Measurements from ENCODE around the gene CAMK2G. TPM values are rescaled to one million over a fixed set of nuclear protein-coding genes. Genes with fewer than 3 reads are reported as not detected.

Gene CAMK2G
- total and polyA plus RNA-seq, 5 donors from 2014 or later = 4.3 to 58.8 (median 4.9) TPM

DNA sequence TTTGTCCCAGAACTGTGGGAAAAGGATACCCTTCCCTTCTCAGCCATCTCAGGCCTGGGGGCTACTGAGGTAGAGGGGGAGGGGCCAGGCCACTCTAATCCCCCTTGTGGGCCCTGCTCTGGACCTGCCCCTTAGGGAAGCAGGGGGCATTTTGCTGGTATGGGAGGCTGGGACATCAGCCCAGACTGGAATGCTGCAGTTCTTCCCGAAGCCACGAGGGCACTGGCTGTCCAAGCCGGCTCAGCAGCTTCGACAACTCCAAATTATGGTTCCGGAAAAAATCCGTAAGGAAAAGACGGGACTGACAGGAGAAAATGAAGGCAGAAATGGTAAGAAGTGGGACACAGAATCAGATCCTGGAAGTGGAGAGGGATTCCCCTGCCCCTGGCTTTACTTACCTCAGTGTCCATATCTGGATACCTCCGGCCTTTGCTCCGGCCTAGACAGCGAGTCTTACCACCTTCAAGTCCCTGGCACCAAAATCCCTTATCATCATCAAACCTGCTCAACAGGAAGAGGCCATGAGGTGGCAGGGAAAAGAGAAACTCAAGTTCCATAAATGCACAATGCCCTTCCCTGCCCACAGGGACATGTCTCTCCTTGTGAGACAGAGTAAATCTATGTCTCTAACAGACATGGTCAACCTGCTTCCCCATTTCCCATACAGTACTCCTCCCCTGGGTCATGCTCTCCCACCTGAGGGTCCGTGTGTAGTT, 71.9 kb downstream of the CAMK2G start:
- no peaks in the 10 kb centered on the region for H3K9me3 ChIP-seq (ENCODE audit: control insufficient read depth in 2 of 2, low read length in 2 of 2)
- no peak for ATAC-seq (ENCODE audit: low read depth in 2 of 2)
- H3K9me3 Mint-ChIP-seq = peaks cover 0 to 2% (median 0%) of the 10 kb centered on the region in 7 donors
- no peak for DNase-seq
- peaks cover under 1% of the 10 kb centered on the region for H3K27me3 Mint-ChIP-seq
- no peak overlapping the region for H3K27ac ChIP-seq (ENCODE audit: insufficient read depth, low read length, poor library complexity, severe bottlenecking)
- H3K4me1 ChIP-seq (ENCODE audit: control insufficient read depth, insufficient read depth, low read length, poor library complexity, severe bottlenecking) = peaks cover 14% of the 10 kb centered on the region
- peaks cover 48% of the 10 kb centered on the region for H3K36me3 Mint-ChIP-seq
- H3K27ac Mint-ChIP-seq = no peak overlapping the region
- no peak overlapping the region for H3K4me3 Mint-ChIP-seq
- peaks cover 72% of the 10 kb centered on the region for H3K36me3 ChIP-seq (ENCODE audit: control insufficient read depth, insufficient read depth, low read length)
- no peaks in the 10 kb centered on the region for H3K27me3 ChIP-seq (ENCODE audit: control insufficient read depth, insufficient read depth, low read length)
- peaks cover 0 to 24% (median 19%) of the 10 kb centered on the region in 4 donors for H3K4me1 Mint-ChIP-seq
- no peak overlapping the region for H3K4me3 ChIP-seq (ENCODE audit: low read depth, low read length)

DNA sequence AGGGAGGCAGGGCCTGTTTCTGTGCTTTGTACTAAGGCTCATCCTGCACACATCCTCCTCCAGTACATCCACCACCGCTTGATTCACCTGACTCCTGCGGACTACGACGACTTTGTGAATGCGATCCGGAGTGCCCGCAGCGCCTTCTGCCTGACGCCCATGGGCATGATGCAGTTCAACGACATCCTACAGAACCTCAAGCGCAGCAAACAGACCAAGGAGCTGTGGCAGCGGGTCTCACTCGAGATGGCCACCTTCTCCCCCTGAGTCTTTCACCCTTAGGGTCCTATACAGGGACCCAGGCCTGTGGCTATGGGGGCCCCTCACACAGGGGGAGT, 73.1 kb downstream of the CAMK2G start:
- Mint-ChIP-seq H3K9me3 (peaks cover 0 to 2% (median 0%) of the 10 kb centered on the region in 7 donors), H3K36me3 (peaks cover 46% of the 10 kb centered on the region), H3K4me1 (peaks cover 0 to 12% (median 8%) of the 10 kb centered on the region in 4 donors), H3K27me3 (no peaks in the 10 kb centered on the region), H3K27ac (peak overlapping the region in 1 of 3 donors; percentile 76), H3K4me3 (no peak overlapping the region)
- no peaks in the 10 kb centered on the region for H3K9me3 ChIP-seq (ENCODE audit: control insufficient read depth in 2 of 2, low read length in 2 of 2)
- H3K4me3 ChIP-seq (ENCODE audit: low read depth, low read length) = no peak overlapping the region
- H3K27me3 ChIP-seq (ENCODE audit: control insufficient read depth, insufficient read depth, low read length) = no peaks in the 10 kb centered on the region
- no peak overlapping the region for H3K27ac ChIP-seq (ENCODE audit: insufficient read depth, low read length, poor library complexity, severe bottlenecking)
- ATAC-seq (ENCODE audit: low read depth in 2 of 2) = no peak
- H3K36me3 ChIP-seq (ENCODE audit: control insufficient read depth, insufficient read depth, low read length) = peaks cover 63% of the 10 kb centered on the region
- H3K4me1 ChIP-seq (ENCODE audit: control insufficient read depth, insufficient read depth, low read length, poor library complexity, severe bottlenecking) = peaks cover 2% of the 10 kb centered on the region
- DNase-seq = no peak

DNA sequence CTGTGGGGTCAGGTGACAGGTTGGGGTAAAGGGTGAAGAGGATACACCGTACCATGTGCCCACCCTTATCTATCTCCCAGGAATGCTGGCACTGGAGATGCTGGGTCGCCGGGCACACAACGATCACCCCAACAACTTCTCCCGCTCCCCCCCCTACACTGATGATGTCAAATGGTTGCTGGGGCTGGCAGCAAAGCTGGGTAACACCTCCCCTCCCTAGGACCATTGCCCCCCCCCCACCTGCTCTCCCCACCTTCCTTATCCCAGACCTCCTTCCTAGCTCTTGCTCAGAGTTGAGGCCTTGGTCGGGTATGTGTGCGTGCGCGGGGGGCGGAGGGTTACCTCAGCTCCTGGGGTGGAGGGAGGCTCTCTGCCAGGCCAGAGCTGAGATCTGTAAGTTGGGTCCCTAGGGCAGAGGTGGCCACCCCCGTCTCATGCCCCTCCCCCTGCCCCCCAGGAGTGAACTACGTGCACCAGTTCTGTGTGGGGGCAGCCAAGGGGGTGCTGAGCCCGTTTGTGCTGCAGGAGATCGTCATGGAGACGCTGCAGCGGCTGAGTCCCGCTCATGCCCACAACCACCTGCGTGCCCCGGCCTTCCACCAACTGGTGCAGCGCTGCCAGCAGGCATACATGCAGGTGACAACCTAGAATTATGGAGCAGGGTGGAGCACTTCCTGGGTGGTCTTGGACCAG, 73.6 kb downstream of the CAMK2G start:
- no peak for ATAC-seq (ENCODE audit: low read depth in 2 of 2)
- Mint-ChIP-seq H3K4me1 (peaks cover 0 to 7% (median 4%) of the 10 kb centered on the region in 4 donors), H3K27me3 (no peaks in the 10 kb centered on the region), H3K36me3 (peaks cover 43% of the 10 kb centered on the region), H3K4me3 (no peak overlapping the region), H3K27ac (no peak overlapping the region), H3K9me3 (peaks cover 0 to 2% (median 0%) of the 10 kb centered on the region in 7 donors)
- Histone ChIP-seq H3K9me3 (ENCODE audit: control insufficient read depth in 2 of 2, low read length in 2 of 2) (no peaks in the 10 kb centered on the region), H3K27me3 (ENCODE audit: control insufficient read depth, insufficient read depth, low read length) (no peaks in the 10 kb centered on the region), H3K36me3 (ENCODE audit: control insufficient read depth, insufficient read depth, low read length) (peaks cover 57% of the 10 kb centered on the region), H3K4me3 (ENCODE audit: low read depth, low read length) (no peak overlapping the region), H3K4me1 (ENCODE audit: control insufficient read depth, insufficient read depth, low read length, poor library complexity, severe bottlenecking) (no peaks in the 10 kb centered on the region), H3K27ac (ENCODE audit: insufficient read depth, low read length, poor library complexity, severe bottlenecking) (no peak overlapping the region)
- DNase-seq = no peak

DNA sequence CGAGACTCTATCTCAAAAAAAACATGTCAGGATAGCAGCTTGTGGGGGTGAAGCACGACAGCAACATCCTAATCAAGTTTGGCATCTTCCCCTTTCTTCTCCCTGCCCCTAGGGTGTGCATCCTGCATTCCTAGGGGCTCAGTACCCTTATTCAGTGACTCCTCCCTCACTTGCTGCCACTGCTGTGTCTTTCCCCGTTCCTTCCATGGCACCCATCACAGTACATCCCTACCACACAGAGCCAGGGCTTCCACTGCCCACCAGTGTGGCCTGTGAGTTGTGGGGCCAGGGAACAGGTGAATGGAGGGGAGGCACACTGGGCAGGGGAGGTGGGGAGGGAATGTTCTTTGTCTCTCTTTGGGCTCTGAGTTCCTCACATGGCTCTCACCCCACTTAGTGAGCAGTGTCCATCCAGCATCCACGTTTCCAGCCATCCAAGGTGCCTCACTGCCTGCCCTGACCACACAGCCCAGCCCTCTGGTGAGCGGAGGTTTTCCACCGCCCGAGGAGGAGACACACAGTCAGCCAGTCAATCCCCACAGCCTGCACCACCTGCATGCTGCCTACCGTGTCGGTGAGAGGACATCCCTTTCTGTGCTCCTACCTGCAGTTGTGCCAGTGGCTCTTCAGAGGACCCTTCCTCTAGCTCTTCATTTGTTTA, 74.3 kb downstream of the CAMK2G start:
- H3K27ac ChIP-seq (ENCODE audit: insufficient read depth, low read length, poor library complexity, severe bottlenecking) = no peak overlapping the region
- Mint-ChIP-seq H3K27me3 (no peaks in the 10 kb centered on the region), H3K36me3 (peaks cover 43% of the 10 kb centered on the region), H3K9me3 (peaks cover 0 to 2% (median 0%) of the 10 kb centered on the region in 7 donors), H3K4me1 (peaks cover 0 to 5% (median 3%) of the 10 kb centered on the region in 4 donors), H3K4me3 (no peak overlapping the region), H3K27ac (peak overlapping the region in 1 of 3 donors; percentile 59)
- no peaks in the 10 kb centered on the region for H3K9me3 ChIP-seq (ENCODE audit: control insufficient read depth in 2 of 2, low read length in 2 of 2)
- DNase-seq (no peak), ATAC-seq (ENCODE audit: low read depth in 2 of 2) (peak in 1 of 2 donors; percentile 9)
- H3K4me1 ChIP-seq (ENCODE audit: control insufficient read depth, insufficient read depth, low read length, poor library complexity, severe bottlenecking) = no peaks in the 10 kb centered on the region
- no peak overlapping the region for H3K4me3 ChIP-seq (ENCODE audit: low read depth, low read length)
- no peaks in the 10 kb centered on the region for H3K27me3 ChIP-seq (ENCODE audit: control insufficient read depth, insufficient read depth, low read length)
- H3K36me3 ChIP-seq (ENCODE audit: control insufficient read depth, insufficient read depth, low read length) = peaks cover 57% of the 10 kb centered on the region

DNA sequence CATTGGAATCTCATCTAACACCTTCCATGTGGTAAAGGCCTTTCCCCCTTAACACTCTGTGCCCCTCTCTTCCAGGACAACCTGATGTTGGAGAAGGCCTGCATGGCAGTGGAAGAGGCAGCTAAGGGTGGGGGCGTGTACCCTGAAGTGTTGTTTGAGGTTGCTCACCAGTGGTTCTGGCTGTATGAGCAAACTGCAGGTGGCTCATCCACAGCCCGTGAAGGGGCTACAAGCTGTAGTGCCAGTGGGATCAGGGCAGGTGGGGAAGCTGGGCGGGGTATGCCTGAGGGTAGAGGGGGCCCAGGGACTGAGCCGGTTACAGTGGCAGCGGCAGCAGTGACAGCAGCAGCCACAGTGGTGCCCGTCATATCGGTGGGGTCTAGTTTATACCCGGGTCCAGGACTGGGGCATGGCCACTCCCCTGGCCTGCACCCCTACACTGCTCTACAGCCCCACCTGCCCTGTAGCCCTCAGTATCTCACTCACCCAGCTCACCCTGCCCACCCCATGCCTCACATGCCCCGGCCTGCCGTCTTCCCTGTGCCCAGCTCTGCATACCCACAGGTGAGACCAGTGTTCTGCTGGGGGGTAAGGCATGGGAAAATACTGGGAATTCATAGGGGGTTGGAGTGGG, 75.3 kb downstream of the CAMK2G start:
- Histone ChIP-seq H3K36me3 (ENCODE audit: control insufficient read depth, insufficient read depth, low read length) (peaks cover 56% of the 10 kb centered on the region), H3K9me3 (ENCODE audit: control insufficient read depth in 2 of 2, low read length in 2 of 2) (no peaks in the 10 kb centered on the region), H3K27ac (ENCODE audit: insufficient read depth, low read length, poor library complexity, severe bottlenecking) (no peak overlapping the region), H3K27me3 (ENCODE audit: control insufficient read depth, insufficient read depth, low read length) (no peaks in the 10 kb centered on the region), H3K4me3 (ENCODE audit: low read depth, low read length) (no peak overlapping the region), H3K4me1 (ENCODE audit: control insufficient read depth, insufficient read depth, low read length, poor library complexity, severe bottlenecking) (no peaks in the 10 kb centered on the region)
- no peak overlapping the region for H3K4me3 Mint-ChIP-seq
- DNase-seq (no peak), ATAC-seq (ENCODE audit: low read depth in 2 of 2) (peak; percentile 23 to 24)
- H3K36me3 Mint-ChIP-seq = peaks cover 47% of the 10 kb centered on the region
- peaks cover 0 to 6% (median 4%) of the 10 kb centered on the region in 4 donors for H3K4me1 Mint-ChIP-seq
- no peak overlapping the region for H3K27ac Mint-ChIP-seq
- peaks cover 0 to 2% (median 0%) of the 10 kb centered on the region in 7 donors for H3K9me3 Mint-ChIP-seq
- no peaks in the 10 kb centered on the region for H3K27me3 Mint-ChIP-seq

DNA sequence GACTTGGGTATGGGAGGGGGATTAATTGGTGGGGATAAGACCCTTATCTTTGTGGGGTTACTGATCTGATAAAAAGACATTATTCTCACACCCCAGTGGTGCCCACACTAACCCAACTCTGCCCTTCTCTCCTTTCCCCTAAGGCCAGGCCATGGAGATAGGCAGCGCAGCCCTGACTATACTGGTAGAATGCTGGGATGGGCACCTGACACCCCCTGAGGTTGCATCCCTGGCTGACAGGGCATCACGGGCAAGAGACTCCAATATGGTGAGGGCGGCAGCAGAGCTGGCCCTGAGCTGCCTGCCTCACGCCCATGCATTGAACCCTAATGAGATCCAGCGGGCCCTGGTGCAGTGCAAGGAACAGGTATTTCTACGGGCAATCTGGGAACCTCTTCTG, 76.3 kb downstream of the CAMK2G start:
- no peaks in the 10 kb centered on the region for H3K27me3 ChIP-seq (ENCODE audit: control insufficient read depth, insufficient read depth, low read length)
- peaks cover 0 to 2% (median 0%) of the 10 kb centered on the region in 7 donors for H3K9me3 Mint-ChIP-seq
- H3K4me3 ChIP-seq (ENCODE audit: low read depth, low read length) = no peak overlapping the region
- peaks cover 40% of the 10 kb centered on the region for H3K36me3 Mint-ChIP-seq
- H3K4me1 Mint-ChIP-seq = peaks cover 0 to 3% (median 1%) of the 10 kb centered on the region in 4 donors
- no peak overlapping the region for H3K27ac ChIP-seq (ENCODE audit: insufficient read depth, low read length, poor library complexity, severe bottlenecking)
- H3K4me3 Mint-ChIP-seq = peak overlapping the region in 1 of 4 donors; percentile 38
- DNase-seq (no peak), ATAC-seq (ENCODE audit: low read depth in 2 of 2) (no peak)
- peak overlapping the region in 2 of 3 donors; percentile 31 to 82 for H3K27ac Mint-ChIP-seq
- H3K27me3 Mint-ChIP-seq = no peaks in the 10 kb centered on the region
- H3K9me3 ChIP-seq (ENCODE audit: control insufficient read depth in 2 of 2, low read length in 2 of 2) = no peaks in the 10 kb centered on the region
- peaks cover 55% of the 10 kb centered on the region for H3K36me3 ChIP-seq (ENCODE audit: control insufficient read depth, insufficient read depth, low read length)
- H3K4me1 ChIP-seq (ENCODE audit: control insufficient read depth, insufficient read depth, low read length, poor library complexity, severe bottlenecking) = no peaks in the 10 kb centered on the region

DNA sequence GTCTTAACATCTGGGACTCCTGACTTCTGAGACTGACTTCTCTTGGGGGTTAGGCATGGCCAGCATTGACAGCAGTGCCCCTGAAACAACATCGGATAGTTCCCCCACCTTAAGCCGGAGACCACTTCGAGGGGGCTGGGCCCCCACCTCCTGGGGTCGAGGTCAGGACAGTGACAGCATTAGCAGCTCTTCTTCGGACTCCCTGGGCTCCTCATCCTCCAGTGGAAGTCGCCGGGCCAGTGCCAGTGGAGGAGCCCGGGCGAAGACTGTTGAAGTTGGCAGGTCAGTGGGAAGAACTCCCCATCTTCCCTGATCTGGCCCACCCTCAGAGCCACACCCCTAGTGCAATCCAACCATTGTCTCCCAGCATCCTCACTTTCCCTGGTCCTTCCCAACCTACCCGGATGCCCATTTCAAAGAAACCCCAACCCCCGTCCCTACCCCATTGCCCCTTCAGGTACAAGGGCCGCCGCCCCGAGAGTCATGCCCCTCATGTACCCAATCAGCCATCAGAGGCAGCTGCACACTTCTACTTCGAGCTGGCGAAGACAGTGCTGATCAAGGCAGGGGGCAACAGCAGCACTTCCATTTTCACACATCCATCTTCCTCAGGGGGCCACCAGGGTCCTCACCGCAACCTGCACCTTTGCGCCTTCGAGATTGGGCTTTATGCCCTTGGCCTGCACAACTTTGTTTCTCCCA, 76.9 kb downstream of the CAMK2G start:
- no peak for ATAC-seq (ENCODE audit: low read depth in 2 of 2)
- peaks cover 38% of the 10 kb centered on the region for H3K36me3 Mint-ChIP-seq
- H3K4me3 Mint-ChIP-seq = peak overlapping the region in 1 of 4 donors; percentile 38

More for the DNA sequence above, 76.9 kb downstream of the CAMK2G start:
- no peaks in the 10 kb centered on the region for H3K4me1 ChIP-seq (ENCODE audit: control insufficient read depth, insufficient read depth, low read length, poor library complexity, severe bottlenecking)
- H3K27ac Mint-ChIP-seq = peak overlapping the region in 1 of 3 donors; percentile 82
- no peaks in the 10 kb centered on the region for H3K9me3 ChIP-seq (ENCODE audit: control insufficient read depth in 2 of 2, low read length in 2 of 2)
- H3K36me3 ChIP-seq (ENCODE audit: control insufficient read depth, insufficient read depth, low read length) = peaks cover 54% of the 10 kb centered on the region
- DNase-seq = no peak
- H3K27ac ChIP-seq (ENCODE audit: insufficient read depth, low read length, poor library complexity, severe bottlenecking) = no peak overlapping the region
- H3K4me1 Mint-ChIP-seq = peaks cover 0 to 6% (median 1%) of the 10 kb centered on the region in 4 donors
- H3K4me3 ChIP-seq (ENCODE audit: low read depth, low read length) = no peak overlapping the region
- no peaks in the 10 kb centered on the region for H3K27me3 ChIP-seq (ENCODE audit: control insufficient read depth, insufficient read depth, low read length)
- H3K9me3 Mint-ChIP-seq = no peaks in the 10 kb centered on the region
- no peaks in the 10 kb centered on the region for H3K27me3 Mint-ChIP-seq

All from CD4-positive, CD25-positive, alpha-beta regulatory T cell (primary cell).